ENCODE results near the gene CCNL1. TPM values are rescaled to one million over a fixed set of nuclear protein-coding genes. Genes with fewer than 3 reads are reported as not detected.
"Not testable (repeated sequence)": the region's sequence is repeated elsewhere in the genome, so short reads cannot be mapped to it uniquely, and the experiment has no call there.

CCNL1 gene
- total RNA-seq, result 21.2 TPM
- long read RNA-seq, partial matches to known transcripts, result 1 of 6 reads
- long read RNA-seq, other reads (novel, unspliced or antisense), result 2 of 6 reads

DNA sequence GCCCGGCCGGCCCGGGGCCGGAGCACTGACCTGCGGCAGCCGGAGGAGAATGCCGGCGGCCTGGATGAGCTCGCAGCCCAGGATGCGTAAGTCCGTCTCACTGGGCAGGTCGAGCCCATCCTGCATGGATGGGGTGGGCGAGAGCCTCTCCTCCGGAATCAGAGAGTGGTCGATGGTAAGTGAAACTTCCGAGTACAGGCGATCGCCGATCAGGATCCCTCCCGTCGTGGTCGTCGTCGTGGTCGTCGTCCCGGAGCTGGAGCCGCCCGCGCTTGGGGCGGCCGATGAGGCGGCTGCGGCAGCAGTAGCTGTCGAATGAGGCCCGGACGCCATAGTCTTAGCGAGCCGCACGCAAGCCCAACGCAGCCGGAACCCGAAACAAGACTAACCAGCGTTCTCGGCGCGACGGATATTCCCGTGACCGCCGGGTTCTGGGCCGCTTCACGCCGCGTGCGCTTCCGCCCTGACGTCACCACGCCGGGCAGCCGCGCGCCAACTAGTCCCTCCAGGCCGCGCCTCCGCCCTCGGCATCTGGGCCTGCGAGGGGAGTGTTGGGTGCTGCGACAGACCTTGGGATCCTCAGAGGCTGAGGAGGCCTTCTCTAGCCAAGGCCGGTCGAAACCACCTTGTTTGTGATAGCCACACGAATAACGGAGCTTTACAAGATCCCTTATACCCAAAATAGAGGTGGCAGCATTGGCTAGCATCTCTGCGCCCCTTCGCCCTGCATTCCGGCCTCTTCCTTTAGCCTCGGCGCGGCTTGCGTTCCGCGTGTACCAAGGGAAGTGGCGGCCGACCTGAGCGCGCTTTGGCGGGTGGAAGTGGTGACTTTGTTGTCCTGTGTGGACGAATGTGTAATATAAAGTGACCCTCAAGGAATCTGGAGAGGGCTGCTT, at the start of gene CCNL1:
TSS of gene CCNL1 (minus strand) at position 386 of the 896 bp plus-strand sequence. CDS start at position 333, 53 bp downstream.
- DNase-seq (ENCODE audit: missing footprints) (peak; percentile 99), ATAC-seq (peak; percentile 96)
- intact Hi-C loops (cut with DNase I), result loop anchor here (1.0 kb wide), 1 partner anchor 15 kb away; no protein-coding TSS in a partner anchor

DNA sequence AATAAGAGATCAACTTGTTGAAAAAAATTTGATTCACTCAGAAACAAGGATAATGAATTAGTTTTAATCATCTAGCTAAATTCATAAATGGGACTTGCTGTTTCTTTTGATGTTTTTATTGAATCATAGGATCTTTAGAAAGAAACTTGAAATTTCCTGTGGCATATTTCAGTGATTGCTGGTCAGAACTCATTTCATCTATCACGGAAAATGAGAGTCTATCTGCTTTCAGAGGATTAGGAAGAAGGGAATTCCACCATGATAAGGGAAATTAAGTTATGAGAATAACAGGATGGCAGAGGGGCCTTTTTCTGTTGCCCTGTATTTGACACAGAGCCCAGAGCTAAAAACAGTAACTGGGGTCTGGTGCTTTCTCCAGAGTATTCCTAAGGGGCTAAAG, 44.9 kb upstream of the CCNL1 start:
- no peak for DNase-seq (ENCODE audit: missing footprints)
- ATAC-seq, result no peak
- intact Hi-C loops (cut with DNase I), result loop anchor here (2.0 to 10.0 kb wide), 3 partner anchors 32 to 288 kb away; no protein-coding TSS in a partner anchor

DNA sequence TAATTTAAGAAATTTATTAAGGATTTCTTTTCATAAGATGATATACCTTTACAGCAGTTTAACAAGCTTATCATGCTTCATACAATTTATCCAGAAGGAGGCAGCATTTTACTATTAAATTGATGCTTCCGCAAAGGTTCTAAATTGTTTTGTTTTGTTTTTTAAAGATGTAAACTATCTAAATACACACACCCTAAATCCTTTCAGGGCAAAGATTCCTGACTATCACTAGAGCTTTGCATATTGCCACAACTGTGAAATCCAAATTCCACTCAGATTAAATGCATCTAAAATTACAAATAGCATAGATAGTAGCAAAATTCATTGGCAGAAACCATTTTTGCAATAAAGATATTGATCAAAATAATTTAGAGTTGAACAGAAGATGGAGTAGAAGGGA, 44.5 kb upstream of the CCNL1 start:
- no peak for ATAC-seq
- intact Hi-C loops (cut with DNase I), result loop anchor here (2.0 to 10.0 kb wide), 3 partner anchors 33 to 288 kb away; no protein-coding TSS in a partner anchor
- no peak for DNase-seq (ENCODE audit: missing footprints)

DNA sequence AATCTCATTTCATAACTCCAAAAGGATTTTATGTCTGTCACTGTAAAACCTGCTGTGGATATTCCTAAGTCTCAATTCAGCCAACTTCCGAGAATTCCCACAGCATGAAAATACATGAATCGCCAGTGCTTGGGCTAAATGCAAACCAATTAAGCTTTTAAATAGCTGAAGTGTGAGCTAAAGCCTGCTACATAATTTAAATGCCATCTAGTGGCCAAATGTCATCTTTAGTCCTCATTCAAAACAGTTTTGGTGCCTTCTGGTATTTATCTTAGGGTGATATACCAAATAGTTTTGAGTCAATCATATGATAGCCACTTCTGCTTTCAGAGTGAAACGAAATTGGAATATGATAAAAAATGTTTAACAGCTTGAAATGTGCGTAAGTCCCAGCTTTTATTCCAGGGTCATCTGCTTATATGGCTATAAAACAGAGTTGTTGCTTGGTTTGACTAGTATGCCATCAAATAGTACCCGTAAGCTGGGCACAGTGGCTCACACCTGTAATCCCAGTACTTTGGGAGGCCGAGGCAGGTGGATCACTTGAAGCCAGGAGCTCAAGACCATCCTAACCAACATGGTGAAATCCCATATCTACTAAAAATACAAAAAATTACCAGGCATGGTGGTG, 41.8 kb upstream of the CCNL1 start:
- DNase-seq (ENCODE audit: missing footprints) (no peak), ATAC-seq (peak; percentile 26)
- intact Hi-C loops (cut with DNase I), result loop anchor here (5.0 to 10.0 kb wide), 2 partner anchors 36 to 93 kb away; no protein-coding TSS in a partner anchor

DNA sequence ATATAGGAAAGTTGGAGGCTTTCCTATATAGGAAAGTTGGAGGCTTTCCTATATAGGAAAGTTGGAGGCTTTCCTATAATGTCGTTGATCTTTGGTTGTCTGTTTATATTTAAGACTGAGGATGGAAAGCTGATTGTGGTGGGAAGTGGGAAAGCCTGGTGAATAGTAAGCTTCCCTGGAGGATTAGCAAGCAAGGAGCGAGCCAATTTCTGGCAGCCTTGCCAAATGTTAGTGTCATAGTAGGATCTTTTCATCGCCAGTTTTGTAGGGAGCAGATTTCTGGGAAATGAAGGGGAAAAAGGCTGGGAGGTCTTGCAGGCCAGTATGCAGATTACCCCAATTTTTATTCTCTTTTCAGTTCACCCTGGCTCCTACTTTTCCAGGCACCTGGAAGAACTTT, 39.9 kb upstream of the CCNL1 start:
- intact Hi-C loops (cut with DNase I), result loop anchor here (5.0 to 10.0 kb wide), 2 partner anchors 37 to 95 kb away; no protein-coding TSS in a partner anchor
- ATAC-seq, result no peak
- no peak for DNase-seq (ENCODE audit: missing footprints)

DNA sequence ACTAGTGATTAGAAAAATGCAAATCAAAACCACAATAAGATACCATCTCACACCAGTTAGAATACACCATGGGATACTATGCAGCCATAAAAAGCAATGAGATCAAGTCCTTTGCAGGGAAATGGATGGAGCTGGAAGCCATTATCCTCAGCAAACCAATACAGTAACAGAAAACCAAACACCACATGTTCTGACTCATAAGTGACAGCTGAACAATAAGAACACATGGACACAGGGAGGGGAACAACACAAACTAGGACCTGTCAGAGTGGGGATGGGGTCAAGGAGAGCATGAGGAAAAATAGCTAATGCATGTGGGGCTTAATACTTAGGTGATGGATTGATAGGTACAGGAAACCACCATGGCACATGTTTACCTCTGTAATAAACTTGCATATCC, 36.0 kb upstream of the CCNL1 start:
- no peak for ATAC-seq
- intact Hi-C loops (cut with DNase I), result no loop called here
- DNase-seq (ENCODE audit: missing footprints), result no peak

DNA sequence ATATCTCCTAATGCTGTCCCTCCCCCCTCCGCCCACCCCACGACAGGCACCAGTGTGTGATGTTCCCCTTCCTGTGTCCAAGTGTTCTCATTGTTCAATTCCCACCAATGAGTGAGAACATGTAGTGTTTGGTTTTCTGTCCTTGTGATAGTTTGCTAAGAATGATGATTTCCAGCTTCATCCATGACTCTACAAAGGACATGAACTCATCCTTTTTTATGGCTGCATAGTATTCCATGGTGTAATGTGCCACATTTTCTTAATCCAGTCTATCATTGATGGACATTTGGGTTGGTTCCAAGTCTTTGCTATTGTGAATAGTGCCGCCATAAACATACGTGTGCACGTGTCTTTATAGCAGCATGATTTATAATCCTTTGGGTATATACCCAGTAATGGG, 31.2 kb upstream of the CCNL1 start:
- DNase-seq (ENCODE audit: missing footprints); intact Hi-C loops (cut with DNase I); ATAC-seq: not testable (repeated sequence)

DNA sequence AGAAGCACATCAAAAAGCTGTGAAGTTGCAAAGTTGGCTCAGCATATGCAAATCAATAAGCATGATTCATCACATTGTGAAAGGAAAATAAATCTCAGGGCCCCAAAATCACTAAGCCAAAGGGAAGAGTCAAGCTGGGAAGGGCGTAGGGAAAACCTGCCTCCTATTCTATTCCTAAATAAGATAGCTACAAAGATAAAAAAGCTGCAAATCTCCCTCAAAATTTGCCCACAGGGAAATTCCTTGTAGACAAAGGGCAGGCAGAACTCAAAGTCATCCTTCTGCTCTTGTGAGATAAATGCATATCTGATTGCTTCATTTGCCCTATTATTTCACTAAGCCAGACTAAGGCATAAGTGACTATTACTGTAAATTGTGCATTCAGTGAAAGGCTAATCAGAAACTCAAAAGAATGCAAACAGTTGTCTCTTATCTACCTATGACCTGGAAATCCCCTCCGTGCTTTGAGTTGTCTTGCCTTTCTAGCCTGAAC, 30.5 kb upstream of the CCNL1 start:
- no peak for DNase-seq (ENCODE audit: missing footprints)
- intact Hi-C loops (cut with DNase I), result no loop called here
- no peak for ATAC-seq

DNA sequence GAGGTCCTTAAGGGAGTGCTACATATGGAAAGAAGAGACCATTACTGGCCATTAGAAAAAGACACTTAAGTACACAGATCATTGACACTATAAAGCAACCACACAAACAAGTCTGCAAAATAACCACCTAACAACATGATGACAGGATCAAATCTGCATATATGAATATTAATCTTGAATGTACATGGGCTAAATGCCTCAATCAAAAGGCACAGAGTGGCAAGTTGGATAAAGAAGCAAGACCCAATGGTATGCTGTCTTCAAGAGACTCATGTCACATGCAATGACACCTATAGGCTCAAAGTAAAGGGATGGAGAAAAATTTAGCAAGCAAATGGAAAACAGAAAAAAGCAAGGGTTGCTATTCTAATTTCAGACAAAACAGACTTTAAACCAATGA, 28.4 kb upstream of the CCNL1 start:
- intact Hi-C loops (cut with DNase I), result no loop called here
- ATAC-seq (no peak), DNase-seq (ENCODE audit: missing footprints) (no peak)

DNA sequence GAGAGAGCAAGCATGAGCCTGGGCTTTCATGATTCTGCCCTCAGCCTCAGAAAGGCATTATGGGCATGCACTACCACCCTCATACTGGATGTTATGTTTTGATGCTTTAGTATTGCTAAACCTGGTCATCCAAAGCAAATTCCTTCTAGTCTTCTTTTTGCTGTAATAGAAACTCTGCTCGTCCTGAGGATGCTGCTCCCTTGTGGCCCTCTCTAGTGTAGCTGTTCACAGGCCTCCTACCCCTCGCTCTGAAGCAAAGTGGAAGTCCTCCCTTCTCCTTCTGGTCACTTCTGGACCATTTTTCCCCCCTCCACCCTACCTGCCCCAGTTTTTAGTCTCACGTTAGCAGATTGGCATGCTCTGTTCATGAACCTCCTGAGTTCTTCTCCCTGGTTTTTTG, 22.9 kb upstream of the CCNL1 start:
- intact Hi-C loops (cut with DNase I), result no loop called here
- DNase-seq (ENCODE audit: missing footprints) (no peak), ATAC-seq (no peak)

DNA sequence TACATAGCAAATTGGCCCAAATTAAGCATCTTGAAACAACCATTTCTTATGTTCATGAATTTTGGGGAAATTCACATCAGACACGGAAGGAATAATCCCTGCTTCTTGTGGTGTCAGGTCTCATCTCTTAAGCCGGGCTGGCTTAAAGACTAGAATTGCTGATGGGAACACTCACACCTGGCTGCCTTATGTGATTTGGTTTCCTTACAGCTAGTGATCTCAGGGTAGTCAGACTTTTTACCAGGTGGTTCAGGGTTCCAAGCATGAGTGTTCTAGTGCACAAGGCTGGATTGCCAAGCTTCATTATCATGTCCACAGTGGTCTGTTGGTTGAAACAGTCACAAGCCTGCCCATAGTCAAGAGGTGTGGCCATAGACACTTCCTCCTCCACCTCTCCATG, 20.3 kb upstream of the CCNL1 start:
- ATAC-seq, result no peak
- intact Hi-C loops (cut with DNase I), result no loop called here
- no peak for DNase-seq (ENCODE audit: missing footprints)

DNA sequence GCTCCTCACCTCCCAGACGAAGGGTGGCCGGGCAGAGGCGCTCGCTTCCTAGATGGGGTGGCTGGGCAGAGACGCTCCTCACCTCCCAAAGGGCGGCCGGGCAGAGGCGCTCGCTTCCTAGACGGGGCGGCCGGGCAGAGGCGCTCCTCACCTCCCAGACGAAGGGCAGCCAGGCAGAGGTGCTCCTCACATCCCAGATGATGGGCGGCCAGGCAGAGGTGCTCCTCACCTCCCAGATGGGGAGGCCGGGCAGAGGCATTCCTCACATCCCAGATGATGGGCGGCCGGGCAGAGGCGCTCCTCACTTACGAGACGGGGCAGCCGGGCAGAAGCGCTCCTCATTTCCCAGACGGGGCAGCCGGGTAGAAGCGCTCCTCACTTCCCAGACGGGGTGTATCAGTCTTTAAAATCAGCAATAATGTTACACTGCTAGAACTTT, 19.4 kb upstream of the CCNL1 start:
- DNase-seq (ENCODE audit: missing footprints), result peak; percentile 41
- intact Hi-C loops (cut with DNase I), result loop anchor here (10.0 kb wide), 1 partner anchor 65 kb away; no protein-coding TSS in a partner anchor

DNA sequence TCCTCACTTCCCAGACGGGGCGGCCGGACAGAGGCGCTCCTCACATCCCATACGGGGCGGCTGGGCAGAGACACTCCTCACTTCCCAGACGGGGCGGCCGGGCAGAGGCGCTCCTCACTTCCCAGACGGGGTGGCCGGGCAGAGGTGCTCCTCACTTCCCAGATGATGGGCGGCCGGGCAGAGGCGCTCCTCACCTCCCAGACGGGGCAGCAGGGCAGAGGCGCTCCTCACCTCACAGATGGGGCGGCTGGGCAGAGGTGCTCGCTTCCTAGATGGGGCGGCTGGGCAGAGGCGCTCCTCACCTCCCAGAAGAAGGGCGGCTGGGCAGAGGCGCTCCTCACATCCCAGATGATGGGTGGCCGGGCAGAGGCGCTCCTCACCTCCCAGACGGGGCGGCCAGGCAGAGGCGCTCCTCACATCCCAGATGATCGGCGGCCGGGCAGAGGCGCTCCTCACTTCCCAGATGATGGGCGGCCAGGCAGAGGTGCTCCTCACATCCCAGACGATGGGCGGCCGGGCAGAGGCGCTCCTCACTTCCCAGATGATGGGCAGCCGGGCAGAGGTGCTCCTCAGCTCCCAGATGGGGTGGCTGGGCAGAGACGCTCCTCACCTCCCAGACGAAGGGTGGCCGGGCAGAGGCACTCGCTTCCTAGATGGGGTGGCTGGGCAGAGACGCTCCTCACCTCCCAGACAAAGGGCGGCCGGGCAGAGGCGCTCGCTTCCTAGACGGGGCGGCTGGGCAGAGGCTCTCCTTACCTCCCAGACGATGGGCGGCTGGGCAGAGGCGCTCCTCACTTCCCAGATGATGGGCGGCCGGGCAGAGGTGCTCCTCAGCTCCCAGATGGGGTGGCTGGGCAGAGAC, 18.8 kb upstream of the CCNL1 start:
- DNase-seq (ENCODE audit: missing footprints); ATAC-seq: not testable (repeated sequence)
- intact Hi-C loops (cut with DNase I), result loop anchor here (10.0 kb wide), 1 partner anchor 66 kb away; no protein-coding TSS in a partner anchor

More for the DNA sequence above, 19.4 kb upstream of the CCNL1 start:
- no peak for ATAC-seq

DNA sequence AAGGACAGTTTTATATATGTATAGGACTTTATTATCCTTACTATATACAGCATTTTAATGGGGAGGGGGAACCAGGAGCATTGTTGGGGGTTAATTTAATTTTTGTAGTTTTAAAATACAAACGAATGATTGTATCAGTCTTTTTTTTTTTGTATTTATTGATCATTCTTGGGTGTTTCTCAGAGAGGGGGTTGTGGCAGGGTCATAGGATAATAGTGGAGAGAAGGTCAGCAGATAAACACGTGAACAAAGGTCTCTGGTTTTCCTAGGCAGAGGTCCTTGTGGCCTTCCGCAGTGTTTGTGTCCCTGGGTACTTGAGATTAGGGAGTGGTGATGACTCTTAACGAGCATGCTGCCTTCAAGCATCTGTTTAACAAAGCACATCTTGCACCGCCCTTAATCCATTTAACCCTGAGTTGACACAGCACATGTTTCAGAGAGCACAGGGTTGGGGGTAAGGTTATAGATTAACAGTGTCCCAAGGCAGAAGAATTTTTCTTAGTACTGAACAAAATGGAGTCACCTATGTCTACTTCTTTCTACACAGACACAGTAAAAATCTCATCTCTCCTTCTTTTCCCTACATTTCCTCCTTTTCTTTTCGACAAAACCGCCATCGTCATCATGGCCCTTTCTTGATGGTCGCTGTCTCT, 18.0 kb upstream of the CCNL1 start:
- intact Hi-C loops (cut with DNase I), result loop anchor here (10.0 kb wide), 1 partner anchor 67 kb away; no protein-coding TSS in a partner anchor
- ATAC-seq; DNase-seq (ENCODE audit: missing footprints): not testable (repeated sequence)

DNA sequence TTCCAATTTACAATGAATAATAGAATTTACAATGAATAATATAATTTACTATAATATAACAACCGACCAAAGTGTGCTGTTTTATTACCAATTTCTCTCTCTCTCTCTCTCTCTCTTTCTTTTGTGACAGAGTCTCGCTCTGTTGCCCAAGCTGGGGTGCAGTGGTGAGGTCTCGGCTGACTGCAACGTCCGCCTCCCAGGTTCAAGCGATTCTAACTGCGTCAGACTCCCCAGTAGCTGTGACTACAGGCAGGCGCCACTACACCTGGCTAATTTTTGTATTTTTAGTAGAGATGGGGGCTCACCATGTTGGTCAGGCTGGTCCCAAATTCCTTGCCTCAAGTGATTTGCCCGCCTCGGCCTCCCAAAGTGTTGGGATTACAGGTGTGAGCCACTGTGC, 17.0 kb upstream of the CCNL1 start:
- intact Hi-C loops (cut with DNase I), result loop anchor here (10.0 kb wide), 1 partner anchor 68 kb away; no protein-coding TSS in a partner anchor
- no peak for DNase-seq (ENCODE audit: missing footprints)
- ATAC-seq, result no peak

DNA sequence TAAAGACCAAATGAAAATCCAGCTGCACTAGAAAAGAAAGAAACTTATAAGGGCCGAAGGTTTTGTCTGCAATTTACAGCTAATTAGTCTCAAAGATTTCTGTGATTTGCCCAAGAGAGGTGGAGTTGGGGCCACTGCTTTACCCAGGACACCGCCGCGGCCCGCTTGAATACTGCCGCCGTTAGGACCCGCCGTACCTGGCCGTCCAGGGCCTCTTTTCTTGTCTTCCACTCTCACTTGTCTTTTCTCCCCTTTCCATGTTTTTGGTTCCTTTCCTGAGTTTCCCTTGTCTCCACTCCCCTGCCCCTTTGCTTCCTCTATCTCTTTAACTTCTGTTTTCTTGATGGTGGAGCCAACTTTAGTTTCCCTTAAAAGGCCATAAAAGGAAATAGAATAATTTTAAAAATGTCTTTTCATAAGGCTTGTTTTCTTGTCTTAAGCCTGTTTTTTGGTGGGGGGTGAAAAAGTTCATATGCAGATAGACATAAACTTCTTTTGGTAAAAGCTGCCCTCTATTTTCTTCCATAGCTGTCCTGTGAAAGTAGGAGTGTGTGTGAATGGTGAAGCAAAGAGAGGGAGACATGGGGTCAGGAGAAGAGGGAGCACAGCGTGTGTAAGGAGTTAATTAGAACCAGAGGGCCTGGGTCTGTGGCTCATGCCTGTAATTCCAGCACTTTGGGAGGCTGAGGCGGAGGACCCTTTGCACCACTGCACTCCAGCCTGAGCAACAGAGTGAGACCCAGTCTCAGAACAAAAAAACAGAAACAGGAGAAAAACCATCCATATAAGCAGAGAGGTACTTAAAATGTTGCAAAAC, 16.0 kb upstream of the CCNL1 start:
- intact Hi-C loops (cut with DNase I), result loop anchor here (1.0 to 10.0 kb wide), 2 partner anchors 16 to 69 kb away; partner anchors contain the start of gene CCNL1
- peak; percentile 72 for DNase-seq (ENCODE audit: missing footprints)
- ATAC-seq, result no peak
